Measurements from ENCODE around the gene PPP1R12B.
"Not testable (repeated sequence)": the region's sequence is repeated elsewhere in the genome, so short reads cannot be mapped to it uniquely, and the experiment has no call there.

Gene PPP1R12B

DNA sequence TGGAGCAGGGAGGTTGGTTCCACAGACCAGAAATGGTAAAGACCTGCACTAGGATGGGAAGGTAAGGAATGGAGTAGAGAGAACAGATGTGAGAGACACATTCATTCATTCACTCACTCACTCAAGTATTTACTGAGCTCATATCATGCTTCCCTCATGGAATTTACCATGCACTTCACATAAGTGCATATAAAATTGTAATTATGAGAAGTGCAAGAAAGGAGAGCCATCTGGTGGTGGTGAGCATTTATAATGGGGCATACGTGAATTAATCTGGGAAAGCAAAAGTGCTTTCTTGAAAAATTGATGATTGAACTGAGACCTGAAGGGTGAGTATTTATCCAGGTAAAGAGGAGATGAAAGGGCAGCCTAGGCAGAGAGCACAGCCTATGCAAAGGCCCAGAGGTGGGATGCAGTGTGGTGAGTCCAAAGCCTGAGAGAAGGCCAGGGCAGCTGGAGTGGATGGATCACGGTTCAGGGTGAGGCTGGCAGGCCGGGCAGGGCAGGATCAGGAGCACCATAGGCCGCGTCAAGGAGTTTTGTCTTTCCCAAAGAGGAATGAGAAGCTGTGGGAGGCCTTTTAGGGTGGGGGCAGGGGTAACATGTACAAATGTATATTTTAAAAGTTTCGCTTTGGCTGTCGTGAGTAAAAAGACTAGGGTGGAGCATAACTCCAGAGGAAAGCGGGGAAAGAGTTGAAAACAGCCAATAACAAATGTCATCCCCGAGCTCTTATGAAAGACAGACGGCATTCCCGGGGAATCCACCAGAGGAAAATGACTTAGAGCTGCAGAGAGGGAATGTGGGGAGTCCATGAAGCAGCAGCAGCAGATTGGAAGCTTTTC, 266.1 kb downstream of the PPP1R12B start:
- not testable (repeated sequence) for DNase-seq (ENCODE audit: low spot score)

DNA sequence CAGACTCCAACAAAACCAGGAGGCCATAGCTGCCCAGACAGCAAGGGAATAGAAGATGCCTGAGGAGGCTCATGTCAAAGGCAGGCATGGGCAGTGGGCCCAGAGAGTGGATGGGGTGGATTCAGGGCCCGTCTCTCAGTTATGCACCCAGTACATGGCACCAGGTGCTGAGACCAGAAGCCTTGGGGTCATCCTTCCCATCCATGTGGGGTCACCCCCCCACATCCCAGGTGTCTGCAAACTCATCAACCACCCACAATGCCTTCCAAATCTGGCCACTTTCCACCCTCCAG, 266.7 kb downstream of the PPP1R12B start:
- DNase-seq (ENCODE audit: low spot score) = not testable (repeated sequence)

DNA sequence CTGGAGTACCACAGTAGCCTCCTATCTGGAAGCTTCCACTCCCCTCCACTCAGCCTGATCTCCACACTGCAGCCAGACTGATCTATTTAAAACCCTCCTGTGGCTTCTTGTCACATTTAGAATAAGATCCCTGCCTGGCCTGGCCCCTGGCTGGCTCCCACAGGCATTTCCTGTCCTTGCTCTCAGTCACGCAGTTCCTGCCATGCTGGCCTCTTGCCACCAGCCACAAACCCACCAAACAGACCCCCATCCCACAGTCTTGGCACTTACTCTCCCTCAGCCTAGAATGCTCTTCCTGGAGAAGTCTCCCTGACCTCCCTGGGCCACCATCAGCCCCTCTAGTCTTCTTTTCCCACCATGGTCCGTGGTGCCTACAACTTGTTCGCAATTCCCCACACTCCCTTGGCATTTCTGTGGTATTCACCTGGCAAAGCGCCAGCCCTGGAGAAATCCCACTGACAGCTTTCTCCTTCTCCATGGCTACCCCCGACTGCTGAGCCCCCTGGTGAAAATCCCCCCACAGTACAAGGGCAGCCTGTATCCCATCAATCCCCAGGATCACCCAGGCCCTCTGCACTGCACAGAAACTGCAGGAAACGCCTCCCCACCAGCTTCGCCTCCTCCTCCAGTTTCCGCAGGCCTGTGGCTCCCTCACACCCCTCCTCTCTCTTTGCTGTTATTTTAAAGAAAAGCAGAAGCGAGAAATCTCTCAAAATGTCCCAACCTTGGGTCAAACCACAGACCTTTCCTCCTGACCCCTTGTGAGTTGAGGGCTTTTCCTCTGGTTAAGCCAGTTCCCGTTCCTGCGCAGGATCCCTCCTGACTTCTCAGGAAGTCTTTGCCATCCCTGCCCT, 267.2 kb downstream of the PPP1R12B start:
- DNase-seq (ENCODE audit: low spot score) = no peak

DNA sequence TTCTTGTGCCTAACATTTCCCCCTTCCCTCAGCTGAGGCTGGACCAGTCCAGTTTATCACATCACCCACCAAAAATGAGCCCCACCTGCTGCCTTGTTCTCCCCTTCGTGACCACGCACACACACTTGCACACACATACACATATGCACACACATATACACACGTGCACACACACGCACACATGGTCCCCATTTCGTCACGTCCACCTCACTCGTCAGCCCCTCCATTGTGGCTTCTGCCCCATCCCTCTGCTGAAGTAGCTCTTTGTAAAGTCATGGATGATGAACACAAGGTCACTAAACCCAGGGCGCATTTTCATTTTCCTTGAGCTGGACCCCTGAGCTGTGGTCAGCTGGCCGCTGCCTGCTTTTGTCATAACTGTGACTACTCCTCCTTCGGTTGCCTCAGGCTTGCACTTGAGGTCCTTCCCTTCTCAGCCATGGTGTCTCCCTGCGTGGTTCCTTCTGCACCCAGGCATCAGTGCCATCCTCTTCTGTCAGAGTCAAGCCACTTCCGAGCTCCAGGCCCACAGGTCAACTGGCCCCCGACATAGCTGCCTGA, 267.9 kb downstream of the PPP1R12B start:
- DNase-seq (ENCODE audit: low spot score) = no peak

DNA sequence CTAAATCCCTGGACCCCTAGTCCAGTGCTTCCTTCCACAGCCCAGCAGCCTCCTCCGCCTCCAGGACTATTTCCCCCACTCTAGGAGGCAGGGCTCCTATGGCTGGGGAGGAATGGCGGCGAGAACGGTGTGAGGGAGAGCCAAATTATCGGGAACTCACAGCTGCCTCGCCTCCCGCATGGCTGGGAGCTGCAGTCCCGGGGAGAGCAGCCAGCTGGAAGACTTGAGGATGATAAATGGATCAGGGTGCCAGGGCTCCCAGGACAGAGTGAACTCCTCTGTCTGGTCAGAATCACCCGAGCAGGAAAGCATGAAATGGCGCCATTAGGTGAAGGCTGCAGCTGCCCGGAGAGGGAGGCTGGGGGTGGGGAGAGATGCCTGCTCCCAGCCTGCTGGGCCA, 270.5 kb downstream of the PPP1R12B start:
- not testable (repeated sequence) for DNase-seq (ENCODE audit: low spot score)

DNA sequence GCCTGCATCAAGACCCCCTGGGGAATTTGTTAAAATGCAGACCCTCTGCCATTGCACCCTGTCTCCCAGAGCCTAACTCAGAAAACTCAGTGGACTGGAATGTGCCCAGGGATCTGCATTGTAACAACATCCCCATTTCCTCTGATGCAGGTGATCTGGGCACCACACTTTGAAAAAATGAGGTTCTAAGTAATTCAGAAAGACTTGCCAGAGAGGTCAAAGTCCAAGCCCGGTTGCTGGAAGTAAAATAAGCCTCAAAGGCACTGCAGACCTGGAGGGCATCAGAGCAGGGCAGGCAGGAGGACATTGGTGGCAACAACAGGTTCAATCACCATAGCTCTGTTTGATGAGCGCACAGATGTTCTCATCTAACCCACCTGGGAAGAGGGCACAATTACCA, 271.0 kb downstream of the PPP1R12B start:
- no peak for DNase-seq (ENCODE audit: low spot score)

DNA sequence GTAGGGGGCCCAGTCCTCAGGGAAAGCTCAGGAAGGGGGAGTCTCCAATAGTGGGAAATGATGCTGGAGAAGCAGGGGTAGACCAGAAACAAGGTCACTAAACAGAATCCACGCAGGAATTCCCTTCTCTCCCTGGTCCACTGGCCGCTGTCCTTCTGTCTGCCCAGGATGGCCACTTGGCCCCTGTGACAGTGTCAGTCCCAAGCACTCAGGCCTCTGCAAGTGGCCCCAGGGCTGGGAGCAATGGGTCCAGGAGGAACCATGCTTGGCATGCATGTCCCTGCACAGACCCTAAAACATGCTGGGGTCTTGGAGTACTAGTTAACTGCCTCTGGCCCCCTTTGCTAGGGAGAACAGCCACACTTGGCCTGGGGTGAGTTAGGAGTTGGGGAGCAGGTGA, 271.5 kb downstream of the PPP1R12B start:
- not testable (repeated sequence) for DNase-seq (ENCODE audit: low spot score)

DNA sequence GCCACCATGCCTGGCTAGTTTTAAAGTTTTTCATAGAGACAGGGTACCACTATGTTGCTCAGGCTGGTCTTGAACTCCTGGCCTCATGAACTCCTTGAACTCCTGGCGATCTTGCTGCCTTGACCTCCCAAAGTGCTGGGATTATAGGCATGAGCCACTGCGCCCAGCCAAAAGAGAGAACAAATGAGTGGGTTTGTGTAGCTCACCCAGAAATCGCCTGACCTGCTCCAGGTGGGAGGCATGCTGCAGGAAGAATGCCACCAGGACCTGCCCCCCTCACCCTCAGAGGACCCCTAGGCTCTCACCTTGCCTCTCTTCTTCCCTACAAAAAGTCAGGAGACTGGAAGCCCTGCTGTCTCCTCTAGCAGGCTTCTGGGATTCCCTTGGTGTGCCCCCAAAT, 272.9 kb downstream of the PPP1R12B start:
- DNase-seq (ENCODE audit: low spot score) = no peak

DNA sequence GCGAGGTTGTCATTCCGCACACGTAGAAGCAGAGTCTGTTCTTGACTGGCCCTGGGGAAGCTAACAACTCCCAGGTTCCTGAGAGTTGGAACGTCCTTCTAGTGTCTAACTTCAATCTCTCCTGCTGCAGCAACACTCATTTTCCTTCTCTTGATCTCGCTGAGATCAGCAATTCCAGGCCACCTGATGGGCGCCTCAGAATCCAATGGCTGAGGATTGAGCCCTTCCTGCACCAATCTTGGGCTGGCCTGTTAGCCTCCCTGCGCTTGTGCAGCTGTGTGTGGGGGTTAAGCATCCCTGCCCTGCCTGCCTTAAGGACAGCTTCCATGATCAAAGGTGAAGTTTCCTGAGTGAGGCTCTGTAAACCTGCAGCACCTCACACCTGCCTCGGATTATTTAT, 273.9 kb downstream of the PPP1R12B start:
- no peak for DNase-seq (ENCODE audit: low spot score)

DNA sequence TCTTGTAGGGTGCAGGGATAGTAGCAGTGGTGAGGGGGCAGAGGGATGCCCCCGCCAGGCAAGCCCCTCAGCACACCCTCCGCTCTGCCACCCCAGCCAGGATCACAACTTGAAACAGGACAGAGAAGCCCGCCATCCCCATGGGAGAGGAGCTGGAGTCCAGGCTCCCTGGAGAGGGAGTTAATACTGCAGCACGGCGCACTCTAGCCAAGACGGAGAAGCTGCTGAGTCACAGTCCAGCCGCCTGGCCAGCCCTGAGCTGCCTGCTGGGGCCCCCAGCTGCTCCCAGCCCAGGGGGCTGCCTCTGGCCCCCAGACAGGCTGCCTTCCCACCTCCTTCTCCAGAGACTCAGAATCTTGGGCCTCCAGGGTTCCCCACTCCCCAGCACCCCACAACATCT, 274.6 kb downstream of the PPP1R12B start:
- no peak for DNase-seq (ENCODE audit: low spot score)

DNA sequence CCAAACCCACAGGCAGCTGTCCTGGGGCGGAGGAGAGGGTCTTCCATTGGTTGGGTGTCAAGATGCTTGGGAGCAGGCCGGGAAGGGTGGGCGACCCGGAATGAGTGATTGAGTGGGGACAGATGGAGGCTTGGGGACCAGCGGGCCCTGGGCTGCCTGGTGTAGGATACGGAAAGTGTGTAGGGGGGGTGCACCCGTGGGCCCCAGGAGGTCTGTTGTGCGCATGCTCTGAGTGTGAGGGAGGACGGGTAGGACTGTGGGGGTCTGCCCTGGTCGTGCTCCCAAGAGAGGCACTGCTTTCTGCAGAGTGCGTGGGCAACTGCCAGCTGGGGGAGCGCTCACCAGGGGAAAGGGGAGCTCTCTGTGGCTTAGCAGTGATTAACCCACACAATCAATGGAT, 275.0 kb downstream of the PPP1R12B start:
- not testable (repeated sequence) for DNase-seq (ENCODE audit: low spot score)

DNA sequence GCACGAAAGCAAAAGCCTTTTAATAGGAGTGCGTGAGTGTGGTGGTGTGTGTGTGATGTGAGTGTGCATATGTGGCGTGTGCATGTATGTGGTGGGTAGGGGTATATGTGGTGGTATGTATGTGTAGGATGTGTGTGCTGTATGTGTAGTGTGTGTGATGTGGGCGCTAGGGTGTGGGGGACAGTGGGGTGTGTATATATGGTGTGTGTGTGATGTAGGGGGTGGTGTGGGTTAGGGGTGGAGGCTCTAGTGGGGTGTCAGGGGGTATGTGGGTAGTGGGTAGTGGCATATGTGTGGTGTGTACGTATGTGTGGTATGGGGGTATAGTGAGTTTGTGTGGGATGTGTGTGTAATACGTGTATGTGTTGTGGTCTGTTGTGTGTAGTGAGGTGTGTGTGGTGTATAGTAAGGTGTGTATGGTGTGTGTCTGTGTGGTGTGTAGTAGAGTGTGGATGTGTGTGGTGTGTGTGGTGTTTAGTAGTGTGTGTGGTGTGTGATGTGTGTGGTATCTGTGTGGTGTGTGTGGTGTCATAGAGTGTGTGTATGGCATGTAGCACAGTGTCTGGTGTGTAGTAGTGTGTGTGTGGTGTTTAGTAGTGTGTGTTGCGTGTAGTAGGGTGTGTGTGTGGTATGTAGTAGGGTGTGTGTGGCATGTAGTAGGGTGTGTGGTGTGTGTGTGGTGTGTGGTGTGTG, 275.7 kb downstream of the PPP1R12B start:
- no peak for DNase-seq (ENCODE audit: low spot score)

DNA sequence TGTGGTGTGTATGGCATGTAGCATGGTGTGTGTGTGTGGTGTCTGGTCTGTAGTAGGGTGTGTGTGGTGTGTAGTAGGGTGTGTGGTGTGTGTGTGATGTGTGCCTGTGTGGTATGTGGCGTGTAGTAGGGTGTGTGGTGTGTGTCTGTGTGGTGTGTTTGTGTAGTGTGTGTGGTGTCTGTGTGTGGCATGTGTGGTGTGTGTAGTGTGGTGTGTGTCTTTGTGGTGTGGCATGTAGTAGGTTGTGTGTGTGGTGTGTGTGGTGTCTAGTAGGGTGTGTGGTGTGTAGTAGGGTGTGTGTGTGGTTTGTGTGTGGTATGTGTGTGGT, 276.2 kb downstream of the PPP1R12B start:
- DNase-seq (ENCODE audit: low spot score) = no peak

DNA sequence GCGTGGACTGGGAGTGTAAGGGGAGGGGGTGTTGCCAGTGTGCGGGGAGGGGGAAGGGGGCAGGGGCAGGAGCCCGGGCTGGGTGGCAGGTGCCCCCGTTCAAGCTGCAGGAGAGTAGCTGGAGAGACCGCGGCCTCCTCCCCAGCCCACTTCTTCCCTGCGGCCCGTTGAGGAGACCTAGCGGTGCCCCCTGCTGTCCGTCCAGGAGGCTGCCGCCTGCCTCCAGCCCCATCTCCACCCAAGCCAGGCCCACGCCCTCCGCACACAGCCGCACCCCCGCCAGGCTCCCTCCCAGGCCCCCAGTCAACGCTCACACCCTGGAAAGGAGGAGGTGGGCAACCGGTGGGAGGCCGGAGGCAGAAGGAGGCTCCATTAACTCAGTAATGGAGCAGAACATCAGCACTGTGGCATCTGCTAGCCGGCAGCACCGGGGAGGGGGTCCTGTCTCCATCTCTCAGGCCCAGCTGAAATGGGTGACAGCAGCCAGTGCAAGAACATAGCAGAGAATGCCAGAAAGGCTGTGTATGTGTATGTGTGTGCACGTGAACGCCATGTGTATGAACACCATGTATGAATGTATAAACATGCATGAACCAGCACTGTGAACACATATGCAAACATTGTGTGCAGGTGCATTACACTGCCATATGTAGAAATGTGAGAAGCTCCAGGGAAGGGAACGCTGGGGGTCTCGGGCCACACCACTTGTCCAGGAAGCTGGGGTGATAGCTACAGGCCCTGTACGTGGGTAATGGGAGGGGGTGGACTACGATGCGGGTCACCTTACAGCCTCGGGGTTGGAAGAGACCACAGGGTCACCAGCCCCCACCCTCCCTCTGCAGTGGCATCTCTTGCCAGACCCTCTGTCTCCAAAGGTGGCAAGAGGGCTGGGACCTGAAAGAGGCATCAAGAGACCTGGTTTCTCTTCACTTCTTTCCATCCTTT, 277.2 kb downstream of the PPP1R12B start:
- DNase-seq (ENCODE audit: low spot score) = peak; percentile 74

DNA sequence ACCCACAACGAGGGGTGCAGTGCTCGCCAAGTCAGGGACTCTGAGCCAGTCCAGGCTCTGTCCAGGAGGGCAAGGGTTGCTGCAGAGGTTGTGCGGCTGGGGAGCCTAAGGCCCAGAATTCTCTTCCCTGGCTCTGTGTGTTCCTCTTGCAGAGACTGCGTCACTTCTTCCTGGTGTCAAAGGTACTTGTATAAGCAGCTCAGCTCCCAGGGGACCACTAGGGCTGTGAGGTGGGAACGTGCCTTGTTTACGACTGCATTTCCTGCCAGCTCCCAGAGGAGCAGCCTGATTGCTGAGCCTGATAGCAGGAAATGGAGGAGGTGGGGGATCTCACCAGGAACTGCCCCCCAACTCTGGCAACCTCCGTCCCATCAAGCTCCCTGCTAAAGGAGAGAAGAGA, 278.5 kb downstream of the PPP1R12B start:
- DNase-seq (ENCODE audit: low spot score) = not testable (repeated sequence)

DNA sequence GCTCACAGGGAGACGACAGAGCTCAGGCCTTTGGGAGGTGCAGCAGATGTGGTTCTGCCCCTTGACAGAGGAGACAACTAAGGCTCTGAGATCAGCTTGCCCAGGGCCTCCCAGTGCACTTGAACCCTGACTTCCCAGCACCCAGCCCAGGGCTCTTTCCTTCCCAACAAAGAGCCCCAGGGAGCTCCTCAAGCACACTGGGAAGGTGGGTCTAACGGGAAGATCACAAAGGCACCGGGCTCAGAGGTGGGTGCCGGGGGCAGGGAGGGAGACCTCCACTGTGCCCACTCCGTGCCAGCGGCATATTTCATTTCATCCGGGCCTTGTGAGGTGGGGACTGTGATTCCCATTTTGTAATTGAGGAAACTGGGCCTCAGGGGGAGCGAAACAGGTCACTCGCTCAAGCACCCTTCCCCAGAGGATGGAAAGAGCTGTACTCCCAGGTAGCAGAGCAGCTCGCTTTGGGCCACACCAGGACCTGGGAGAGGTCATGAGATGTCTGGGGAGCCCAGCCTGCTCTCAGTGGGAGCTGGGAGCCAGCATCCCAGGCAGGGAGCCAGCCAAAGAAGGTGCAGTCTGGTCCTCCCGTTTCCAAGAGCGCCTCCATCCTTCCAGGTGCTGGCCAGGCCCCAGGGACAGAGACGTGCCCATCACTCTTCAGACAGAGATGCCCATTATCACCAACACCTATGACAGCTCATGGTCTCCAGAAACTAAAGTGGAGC, 279.5 kb downstream of the PPP1R12B start:
- DNase-seq (ENCODE audit: low spot score) = no peak

DNA sequence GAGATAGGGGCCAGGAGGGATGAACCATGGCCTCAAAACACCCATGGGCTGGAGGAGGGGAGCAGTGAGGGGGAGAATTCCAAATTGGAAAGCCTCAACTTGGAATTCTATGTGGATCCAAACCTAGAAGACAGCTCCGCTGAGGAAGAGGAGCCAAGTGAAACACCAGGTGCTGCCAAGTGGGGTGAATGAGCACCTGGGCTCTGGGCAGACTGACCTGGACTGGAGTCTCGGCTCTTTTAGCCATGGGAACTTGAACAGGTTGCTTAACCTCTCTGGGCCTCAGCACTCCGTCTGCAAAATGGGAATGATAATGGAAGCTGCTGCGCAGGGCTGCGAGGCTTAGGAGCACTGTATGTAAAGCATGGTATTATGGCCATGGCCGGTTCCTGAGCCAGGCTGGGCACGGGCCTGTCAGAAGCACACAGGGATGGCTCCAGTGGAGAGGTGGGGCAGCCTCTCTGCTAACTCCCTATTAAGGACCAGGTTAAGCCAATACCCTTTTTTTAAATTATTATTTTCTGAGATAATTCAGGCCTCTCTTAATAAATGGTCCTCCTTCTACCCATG, 280.2 kb downstream of the PPP1R12B start:
- DNase-seq (ENCODE audit: low spot score) = no peak

DNA sequence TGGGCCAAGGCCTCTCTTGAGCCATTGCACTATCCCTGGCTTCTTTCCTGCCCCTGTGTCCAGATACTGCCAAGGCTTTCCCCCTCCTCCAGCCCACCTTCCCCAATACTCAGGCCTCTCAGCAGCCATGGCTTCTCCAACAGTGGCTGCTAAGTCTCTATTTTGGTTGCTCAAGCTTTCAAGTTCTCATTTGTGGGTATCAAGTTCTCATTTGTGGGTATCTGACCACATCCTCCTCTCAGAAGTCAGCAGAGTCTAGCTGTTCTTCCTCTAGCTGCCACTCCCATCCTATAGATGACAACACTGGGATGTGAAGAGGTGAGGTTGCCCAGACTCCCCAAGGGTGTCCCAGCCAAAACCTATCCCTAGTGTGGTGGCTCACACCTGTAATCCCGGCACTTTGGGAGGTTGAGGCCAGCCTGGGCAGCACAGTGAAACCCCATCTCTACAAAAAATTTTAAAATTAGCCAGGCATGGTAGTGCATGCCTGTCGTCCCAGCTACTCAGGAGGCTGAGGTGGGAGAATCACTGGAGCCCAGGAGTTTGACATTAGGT, 280.8 kb downstream of the PPP1R12B start:
- DNase-seq (ENCODE audit: low spot score) = not testable (repeated sequence)

DNA sequence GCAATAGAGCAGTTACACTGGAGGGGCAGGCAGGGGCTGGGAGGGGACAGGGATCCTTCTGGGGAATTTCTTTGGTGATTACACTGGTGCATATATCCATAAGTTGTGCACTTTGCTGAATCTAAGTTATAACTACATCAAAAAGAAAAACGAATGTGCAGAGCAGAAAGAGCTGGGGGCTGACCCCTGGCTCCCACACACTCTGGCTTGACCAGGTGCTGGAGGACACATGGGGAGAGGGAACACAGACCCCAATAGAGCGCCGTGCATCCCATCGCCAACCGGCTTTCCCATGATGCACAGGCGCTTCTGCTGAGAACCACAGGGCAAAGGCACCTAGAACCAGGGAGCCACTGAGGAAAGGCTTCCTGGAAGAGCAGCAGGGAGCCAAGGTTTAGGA, 281.6 kb downstream of the PPP1R12B start:
- not testable (repeated sequence) for DNase-seq (ENCODE audit: low spot score)

DNA sequence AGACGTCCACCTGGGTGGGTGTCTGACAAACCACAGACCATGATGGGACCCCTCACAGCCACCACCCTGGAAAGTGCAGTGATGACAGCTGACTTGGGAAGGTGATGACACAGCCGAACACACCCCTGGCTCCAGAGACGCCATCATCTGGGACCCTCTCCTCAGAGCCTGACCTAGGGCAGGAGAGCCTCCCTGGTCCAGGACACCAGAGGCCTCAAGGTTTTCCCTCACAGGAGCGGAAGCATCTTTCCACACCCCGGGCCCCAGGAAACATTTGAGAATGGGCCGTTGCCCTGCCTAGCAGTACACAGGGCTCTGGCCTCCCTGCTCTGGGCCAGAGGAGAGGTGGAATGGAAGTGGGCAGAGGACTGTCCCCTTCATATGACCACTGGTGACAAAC, 282.0 kb downstream of the PPP1R12B start:
- DNase-seq (ENCODE audit: low spot score) = no peak
